Liver (tissue), 9 donors: ENCODE data around the gene PRKN. TPM values are rescaled to one million over a fixed set of nuclear protein-coding genes. Genes with fewer than 3 reads are reported as not detected.

Experiments used
- DNase-seq: peaks from one replicate; pipeline ENCODE4 v3.0.0-alpha.2; 2017; ENCODE audit warnings: low spot score
- H3K27ac ChIP-seq, 2 donors: one replicate each; pipeline ENCODE4 v1.7.0; 2013; ENCODE audit warnings: inconsistent platforms in 2 of 2, low read length in 2 of 2, control low read depth in 1 of 2, low read depth in 1 of 2, mild to moderate bottlenecking in 1 of 2
- H3K27me3 ChIP-seq, 4 donors: one replicate each; pipeline versions ENCODE4 v1.6.1 to v1.7.0; 2013; ENCODE audit warnings: low read length in 3 of 4, inconsistent platforms in 1 of 4, mild to moderate bottlenecking in 1 of 4, moderate library complexity in 1 of 4; ENCODE audit not compliant: control insufficient read depth in 4 of 4, insufficient read depth in 4 of 4
- H3K36me3 ChIP-seq, 4 donors: one replicate each; pipeline versions ENCODE4 v1.6.1 to v1.7.0; 2013; ENCODE audit warnings: low read length in 3 of 4, mild to moderate bottlenecking in 3 of 4, low read depth in 1 of 4, moderate library complexity in 1 of 4; ENCODE audit not compliant: control insufficient read depth in 4 of 4, insufficient read depth in 3 of 4
- H3K4me1 ChIP-seq, 4 donors: one replicate each; pipeline versions ENCODE4 v1.6.1 to v1.7.0; 2013; ENCODE audit warnings: low read length in 3 of 4, mild to moderate bottlenecking in 3 of 4, moderate library complexity in 1 of 4; ENCODE audit not compliant: control insufficient read depth in 4 of 4, insufficient read depth in 4 of 4
- H3K4me3 ChIP-seq, 3 donors: one replicate each; pipeline versions ENCODE4 v1.6.1 to v1.7.0; 2013; ENCODE audit warnings: low read length in 3 of 3, control low read depth in 1 of 3, low read depth in 1 of 3, mild to moderate bottlenecking in 1 of 3
- H3K9ac ChIP-seq, 2 donors: one replicate each; pipeline ENCODE4 v1.7.0; 2013; ENCODE audit warnings: low read length in 2 of 2, mild to moderate bottlenecking in 2 of 2, moderate library complexity in 2 of 2, control low read depth in 1 of 2, low read depth in 1 of 2
- H3K9me3 ChIP-seq, 4 donors: one replicate each; pipeline versions ENCODE4 v1.6.1 to v1.7.0; 2013; ENCODE audit warnings: low read length in 3 of 4; ENCODE audit not compliant: control insufficient read depth in 4 of 4
- EGR1 ChIP-seq, 2 donors: IDR thresholded peaks; 2 replicates each; pipeline ENCODE4 v1.6.1; 2016 to 2018; ENCODE audit warnings: antibody characterized with exemption in 2 of 2, low read depth in 2 of 2
- FOXA1 ChIP-seq: IDR thresholded peaks from 2 replicates; pipeline ENCODE4 v1.6.1; 2016; ENCODE audit warnings: antibody characterized with exemption
- FOXA2 ChIP-seq: IDR thresholded peaks from 2 replicates; pipeline ENCODE4 v1.6.1; 2016; ENCODE audit warnings: antibody characterized with exemption
- HNF4A ChIP-seq, 2 donors: conservative IDR thresholded peaks; 2 replicates each; pipeline ENCODE4 v1.6.1; 2016; ENCODE audit warnings: antibody characterized with exemption in 2 of 2, mild to moderate bottlenecking in 2 of 2
- JUND ChIP-seq, 2 donors: IDR thresholded peaks; 2 replicates each; pipeline ENCODE4 v1.6.1; 2016; ENCODE audit warnings: antibody characterized with exemption in 2 of 2
- NR2F2 ChIP-seq: IDR thresholded peaks from 2 replicates; pipeline ENCODE4 v1.6.1; 2016; ENCODE audit warnings: antibody characterized with exemption
- RAD21 ChIP-seq, 2 donors: IDR thresholded peaks; 2 replicates each; pipeline ENCODE4 v1.6.1; 2016; ENCODE audit warnings: antibody characterized with exemption in 2 of 2, mild to moderate bottlenecking in 2 of 2
- RXRA ChIP-seq, 2 donors: IDR thresholded peaks; 2 replicates each; pipeline ENCODE4 v1.6.1; 2017 to 2018; ENCODE audit warnings: antibody characterized with exemption in 2 of 2, mild to moderate bottlenecking in 1 of 2
- SP1 ChIP-seq: IDR thresholded peaks from 2 replicates; pipeline ENCODE4 v1.6.1; 2018; ENCODE audit warnings: antibody characterized with exemption, mild to moderate bottlenecking
- TAF1 ChIP-seq: conservative IDR thresholded peaks from 2 replicates; pipeline ENCODE4 v1.6.1; 2016; ENCODE audit warnings: antibody characterized with exemption, mild to moderate bottlenecking
- YY1 ChIP-seq: IDR thresholded peaks from 2 replicates; pipeline ENCODE4 v1.6.1; 2016; ENCODE audit warnings: antibody characterized with exemption, mild to moderate bottlenecking
- WGBS: extraction: QIAGEN DNeasy Blood & Tissue Kit; methylation state at CpG from one replicate; pipeline ENCODE4 v1.1.7; 2013; 5-methylcytosine and 5-hydroxymethylcytosine counted together
- polyA plus RNA-seq, 2 donors: library from polyadenylated mRNA; stranded (reverse) in 1 of 2; unstranded in 1 of 2; fragments of 200-250 nt in 1 of 2; fragments of >200 nt in 1 of 2; fragmentation: Nextera tagmentation in 1 of 2; extraction: Ambion mirVana in 1 of 2; gene quantifications; one replicate each; pipeline versions ENCODE4 v1.2.1 to v1.2.3, GENCODE V29; 2013 to 2015
- total RNA-seq, 2 donors: library from RNA; depleted of rRNA; stranded (reverse); fragments of >200 nt; gene quantifications; one replicate each; pipeline ENCODE4 v1.2.3, GENCODE V29; 2014
- TF ChIP-seq, protein P1 (sequence below): IDR thresholded peaks from 2 replicates; pipeline ENCODE4 v1.6.1; 2016; ENCODE audit warnings: antibody characterized with exemption
- TF ChIP-seq, protein P2 (sequence below): IDR thresholded peaks from 2 replicates; pipeline ENCODE4 v1.6.1; 2016; ENCODE audit warnings: antibody characterized with exemption
- TF ChIP-seq, protein P3 (sequence below): IDR thresholded peaks from 2 replicates; pipeline ENCODE4 v1.6.1; 2016; ENCODE audit warnings: antibody characterized with exemption
- donor health status: healthy.
- donor health status: healthy.
- donor health status: healthy.
- donor health status: healthy.
- donor health status: healthy.

PRKN gene
- total and polyA plus RNA-seq, 4 donors, result 0.47 to 4.1 (median 3.2) TPM

DNA sequence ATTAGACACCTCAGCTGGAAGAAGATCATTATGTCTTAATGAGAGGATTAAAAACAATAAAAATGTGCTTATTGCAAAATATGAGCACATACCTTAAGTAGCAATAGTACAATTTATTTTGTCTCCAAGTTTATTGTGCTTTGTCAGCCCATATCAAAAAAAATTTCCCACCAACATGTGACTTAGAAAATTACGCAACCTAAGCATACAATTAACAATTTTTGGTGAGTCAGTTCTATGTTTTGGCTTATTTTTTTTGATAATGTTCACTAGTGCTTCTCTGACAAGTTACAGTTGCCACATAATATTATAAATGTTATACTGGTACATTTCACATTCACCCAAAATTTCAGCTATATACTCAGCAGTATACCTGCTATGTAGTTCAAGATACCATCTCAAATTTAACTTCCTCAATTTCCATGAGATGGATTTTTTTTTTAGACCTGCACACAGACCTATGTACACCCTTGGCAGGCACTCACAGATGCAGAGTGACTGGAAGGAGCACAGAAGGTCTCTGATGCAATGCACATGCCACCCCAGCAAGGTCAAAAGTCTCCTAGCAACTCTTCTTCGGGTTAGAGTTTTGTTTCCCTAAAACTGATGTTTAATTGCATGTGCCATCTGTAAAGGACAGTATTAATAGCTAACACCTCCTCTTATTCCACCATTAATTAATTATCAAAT, 112.4 kb downstream of the PRKN start:
- 61% methylated on average over 2 of the region's 2 CpGs for WGBS
- no peaks in the 10 kb centered on the region for H3K9me3 ChIP-seq
- no peak for DNase-seq
- H3K4me1 ChIP-seq, result no peaks in the 10 kb centered on the region
- no peak overlapping the region for H3K9ac ChIP-seq
- no peak overlapping the region for H3K27ac ChIP-seq
- no peak overlapping the region for H3K4me3 ChIP-seq
- H3K36me3 ChIP-seq, result no peaks in the 10 kb centered on the region
- TF ChIP-seq HNF4A (conservative IDR thresholded peaks at IDR 0.05), result peak in 1 of 2 donors; percentile 18
- no peak for TF ChIP-seq SP1
- peak in 1 of 2 donors; percentile 20 for TF ChIP-seq RXRA (IDR thresholded peaks at IDR 0.05)
- H3K27me3 ChIP-seq, result no peaks in the 10 kb centered on the region

DNA sequence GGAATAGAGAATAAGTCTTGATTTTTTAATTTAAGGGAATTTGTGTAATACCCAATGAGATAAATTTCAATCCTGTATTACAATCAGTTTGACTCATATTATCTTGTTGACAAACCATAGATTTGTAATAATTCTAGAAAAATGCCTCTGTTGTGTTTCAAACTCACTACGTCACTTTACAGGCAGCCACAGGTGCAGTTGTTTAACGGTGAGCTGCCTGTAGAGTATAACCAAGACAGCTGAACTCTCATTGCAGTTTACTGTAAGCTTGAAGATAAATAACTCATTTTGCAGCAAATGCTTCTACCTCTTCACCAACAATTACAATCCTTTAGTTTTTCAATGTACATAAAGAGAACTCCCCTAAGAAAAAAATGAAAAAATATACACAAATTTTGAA, 114.3 kb downstream of the PRKN start:
- Histone ChIP-seq H3K9me3 (no peaks in the 10 kb centered on the region), H3K4me1 (no peaks in the 10 kb centered on the region), H3K9ac (no peak overlapping the region), H3K4me3 (no peak overlapping the region), H3K27me3 (no peaks in the 10 kb centered on the region), H3K36me3 (no peaks in the 10 kb centered on the region), H3K27ac (no peak overlapping the region)
- 91% methylated on average over 2 of the region's 2 CpGs for WGBS
- DNase-seq, result no peak
- TF ChIP-seq, protein P1, sequence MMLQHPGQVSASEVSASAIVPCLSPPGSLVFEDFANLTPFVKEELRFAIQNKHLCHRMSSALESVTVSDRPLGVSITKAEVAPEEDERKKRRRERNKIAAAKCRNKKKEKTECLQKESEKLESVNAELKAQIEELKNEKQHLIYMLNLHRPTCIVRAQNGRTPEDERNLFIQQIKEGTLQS, result no peak
- TF ChIP-seq YY1 (no peak), EGR1 (IDR thresholded peaks at IDR 0.05; ENCODE audit: low read depth in 2 of 2) (no peak), FOXA2 (no peak), FOXA1 (no peak), NR2F2 (no peak), HNF4A (conservative IDR thresholded peaks at IDR 0.05) (no peak)

DNA sequence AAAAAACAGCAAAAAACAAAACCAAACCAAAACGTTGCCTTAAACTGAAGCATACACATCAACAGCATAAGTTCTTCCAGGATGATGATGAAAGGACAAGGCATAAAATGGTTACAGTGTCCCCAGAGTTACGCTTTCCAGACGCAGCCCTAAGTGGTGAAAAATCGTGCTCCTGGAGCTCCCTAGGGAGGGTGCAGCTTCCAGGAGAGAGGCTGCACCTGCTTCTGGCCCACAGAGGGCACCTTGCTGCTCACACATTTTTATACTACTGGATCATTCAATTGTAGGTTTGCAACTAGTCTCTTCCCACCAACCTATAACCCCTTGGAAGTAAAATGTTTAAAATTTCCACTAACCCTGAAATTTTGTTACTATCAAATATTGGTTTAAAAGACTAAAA, 115.0 kb downstream of the PRKN start:
- Histone ChIP-seq H3K27me3 (no peaks in the 10 kb centered on the region), H3K9ac (no peak overlapping the region), H3K9me3 (no peaks in the 10 kb centered on the region), H3K27ac (no peak overlapping the region), H3K4me1 (no peaks in the 10 kb centered on the region), H3K36me3 (no peaks in the 10 kb centered on the region), H3K4me3 (no peak overlapping the region)
- no peak for DNase-seq
- 79% methylated on average over 4 of the region's 4 CpGs for WGBS
- TF ChIP-seq FOXA2 (no peak), YY1 (no peak), HNF4A (conservative IDR thresholded peaks at IDR 0.05) (no peak), TAF1 (no peak), JUND (IDR thresholded peaks at IDR 0.05) (no peak), RAD21 (IDR thresholded peaks at IDR 0.05) (peak in 1 of 2 donors; percentile 32), FOXA1 (no peak)
- TF ChIP-seq, protein P2, sequence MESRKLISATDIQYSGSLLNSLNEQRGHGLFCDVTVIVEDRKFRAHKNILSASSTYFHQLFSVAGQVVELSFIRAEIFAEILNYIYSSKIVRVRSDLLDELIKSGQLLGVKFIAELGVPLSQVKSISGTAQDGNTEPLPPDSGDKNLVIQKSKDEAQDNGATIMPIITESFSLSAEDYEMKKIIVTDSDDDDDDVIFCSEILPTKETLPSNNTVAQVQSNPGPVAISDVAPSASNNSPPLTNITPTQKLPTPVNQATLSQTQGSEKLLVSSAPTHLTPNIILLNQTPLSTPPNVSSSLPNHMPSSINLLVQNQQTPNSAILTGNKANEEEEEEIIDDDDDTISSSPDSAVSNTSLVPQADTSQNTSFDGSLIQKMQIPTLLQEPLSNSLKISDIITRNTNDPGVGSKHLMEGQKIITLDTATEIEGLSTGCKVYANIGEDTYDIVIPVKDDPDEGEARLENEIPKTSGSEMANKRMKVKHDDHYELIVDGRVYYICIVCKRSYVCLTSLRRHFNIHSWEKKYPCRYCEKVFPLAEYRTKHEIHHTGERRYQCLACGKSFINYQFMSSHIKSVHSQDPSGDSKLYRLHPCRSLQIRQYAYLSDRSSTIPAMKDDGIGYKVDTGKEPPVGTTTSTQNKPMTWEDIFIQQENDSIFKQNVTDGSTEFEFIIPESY, result no peak
- TF ChIP-seq, protein P3, sequence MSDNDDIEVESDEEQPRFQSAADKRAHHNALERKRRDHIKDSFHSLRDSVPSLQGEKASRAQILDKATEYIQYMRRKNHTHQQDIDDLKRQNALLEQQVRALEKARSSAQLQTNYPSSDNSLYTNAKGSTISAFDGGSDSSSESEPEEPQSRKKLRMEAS, result no peak
